OCI-M2 (cell line): Measurements from ENCODE around the gene OR5K4.

ENCODE experiments used
- DNase-seq: peaks from one replicate; lab custom pipeline; 2025; ENCODE audit not compliant: unreplicated experiment; lab: John Stamatoyannopoulos, UW

The OR5K4 gene, protein sequence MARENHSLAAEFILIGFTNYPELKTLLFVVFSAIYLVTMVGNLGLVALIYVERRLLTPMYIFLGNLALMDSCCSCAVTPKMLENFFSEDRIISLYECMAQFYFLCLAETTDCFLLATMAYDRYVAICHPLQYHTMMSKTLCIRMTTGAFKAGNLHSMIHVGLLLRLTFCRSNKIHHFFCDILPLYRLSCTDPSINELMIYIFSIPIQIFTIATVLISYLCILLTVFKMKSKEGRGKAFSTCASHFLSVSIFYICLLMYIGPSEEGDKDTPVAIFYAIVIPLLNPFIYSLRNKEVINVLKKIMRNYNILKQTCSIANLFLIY

DNA sequence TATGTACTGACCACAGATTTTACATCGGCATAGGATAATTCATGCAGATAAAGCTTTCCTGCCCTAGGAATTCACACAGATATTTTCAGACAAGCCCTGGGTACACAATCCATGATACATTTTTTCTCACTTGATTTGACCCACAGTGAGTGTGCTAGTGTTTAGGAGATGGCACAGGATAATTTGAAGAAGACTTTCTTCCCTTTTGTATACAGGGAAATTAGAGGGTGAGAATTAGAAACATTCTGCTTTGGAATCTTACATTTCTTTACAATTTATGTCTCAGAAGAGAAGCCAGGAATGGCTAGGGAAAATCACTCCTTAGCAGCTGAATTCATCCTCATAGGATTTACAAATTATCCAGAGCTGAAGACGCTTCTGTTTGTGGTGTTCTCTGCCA, at the start of gene OR5K4:
OR5K4 (plus strand) TSS at position 301 of the 400 bp plus-strand sequence; CDS start at position 301, 0 bp downstream.
- DNase-seq: no peak

DNA sequence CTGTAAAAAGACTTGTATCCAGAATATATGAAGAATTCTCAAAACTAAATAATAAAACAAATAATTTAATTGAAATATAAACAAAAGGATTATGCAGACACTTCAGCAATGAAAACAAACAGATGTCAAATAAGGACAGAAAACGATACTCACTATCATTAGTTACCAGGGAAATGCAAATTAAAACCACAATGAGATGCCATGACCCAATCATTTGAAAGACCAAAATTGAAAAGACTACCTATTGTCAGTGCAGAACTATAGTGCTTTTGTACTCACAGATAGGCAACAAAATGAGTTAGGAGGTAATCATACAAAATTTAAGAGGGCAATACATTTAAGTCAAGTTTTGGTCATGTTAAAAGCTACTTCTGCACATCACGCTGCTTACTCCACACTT, 31.6 kb upstream of the OR5K4 start:
- DNase-seq: no peak

DNA sequence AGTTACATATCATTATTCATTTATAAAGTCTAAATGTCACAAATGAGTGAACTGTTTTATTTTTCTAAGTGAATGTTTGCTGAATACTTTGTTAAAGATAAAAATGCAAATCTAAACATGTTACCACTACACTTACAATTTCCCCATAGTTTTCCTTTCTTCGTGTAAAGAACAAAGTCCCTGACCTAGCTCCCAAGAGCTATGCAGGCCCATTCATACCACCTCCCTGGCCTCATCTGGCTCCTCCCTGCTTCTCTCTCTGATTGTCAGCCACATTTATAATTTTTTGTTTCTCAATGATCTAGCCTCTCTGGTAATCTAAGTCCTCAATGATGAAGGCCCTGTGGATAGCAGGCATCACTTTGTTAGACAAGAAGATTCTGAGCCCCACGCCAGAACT, 31.0 kb upstream of the OR5K4 start:
- DNase-seq: no peak

DNA sequence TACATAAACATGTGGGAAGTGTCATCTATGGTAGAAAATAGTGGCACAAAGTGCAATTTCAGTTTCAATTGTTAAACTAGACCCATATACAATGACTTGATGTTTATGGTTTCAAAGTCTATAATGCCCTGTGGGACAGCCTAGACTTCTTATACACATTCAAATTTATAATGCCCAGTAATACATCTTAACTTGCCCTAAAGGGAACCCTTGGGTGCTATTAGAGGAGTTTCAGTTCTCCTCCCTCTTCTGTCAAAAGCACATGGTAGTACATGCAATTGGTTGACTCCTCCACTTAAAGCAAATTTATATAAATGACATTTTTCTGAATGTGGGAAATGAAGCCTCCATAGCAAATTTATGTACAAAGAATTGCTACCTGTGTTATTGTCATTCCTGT, 30.2 kb upstream of the OR5K4 start:
- DNase-seq: no peak

DNA sequence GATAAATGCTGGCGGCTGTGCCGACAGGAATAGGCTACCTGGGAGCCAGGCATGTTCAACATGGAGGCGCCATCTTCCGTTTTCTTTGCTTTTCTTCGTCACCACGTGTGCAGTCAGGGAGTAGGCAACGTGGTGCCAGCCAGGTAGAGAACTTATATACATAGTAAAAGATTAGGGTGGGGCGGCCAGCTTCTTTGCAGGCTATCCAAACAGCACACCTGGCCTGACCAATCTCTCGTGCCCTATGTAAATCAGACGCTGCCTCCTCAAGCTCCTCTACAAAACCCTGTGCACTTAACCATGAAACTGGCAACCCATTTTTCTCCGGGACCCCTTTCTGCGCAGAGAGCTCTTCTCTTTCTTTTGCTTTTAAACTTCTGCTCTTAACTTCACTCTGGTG, 28.6 kb upstream of the OR5K4 start:
- DNase-seq: no peak

DNA sequence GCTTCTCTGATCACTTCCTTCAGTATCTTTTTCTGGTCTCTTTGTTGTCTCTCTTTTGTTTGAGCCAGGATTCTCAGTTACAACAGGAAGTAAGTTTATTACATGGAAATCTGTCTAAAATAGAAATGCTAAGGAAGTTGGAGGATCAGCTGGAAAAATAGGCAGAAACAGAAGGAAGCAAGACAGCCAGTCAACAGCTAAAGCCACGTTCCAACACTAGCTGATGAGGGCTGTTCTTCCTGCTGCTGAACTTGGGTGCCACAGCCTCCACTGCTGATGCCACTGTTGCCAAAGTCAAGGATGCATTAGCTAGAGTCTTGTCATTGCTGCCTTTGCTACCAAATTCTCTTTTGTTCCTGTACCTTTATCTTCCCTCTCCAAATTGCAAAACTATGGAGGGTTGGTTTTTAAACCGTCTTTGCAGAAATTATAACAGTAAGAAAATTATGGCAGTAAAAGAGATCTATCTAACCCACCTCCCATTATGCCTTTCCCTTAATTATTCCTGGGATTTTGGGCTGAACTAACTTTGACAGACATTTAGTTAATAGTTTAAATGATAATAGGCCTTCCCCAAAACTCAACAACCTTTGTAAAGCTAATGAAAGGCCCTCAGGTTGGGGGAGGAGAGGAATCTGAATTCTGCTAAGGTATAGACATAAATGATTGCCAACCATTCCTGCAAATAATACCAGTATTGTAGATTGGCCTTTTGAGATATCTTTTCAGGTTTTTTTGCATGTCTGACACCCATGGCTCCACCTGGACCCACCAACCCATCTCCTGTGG, 27.4 kb upstream of the OR5K4 start:
- no peak for DNase-seq

DNA sequence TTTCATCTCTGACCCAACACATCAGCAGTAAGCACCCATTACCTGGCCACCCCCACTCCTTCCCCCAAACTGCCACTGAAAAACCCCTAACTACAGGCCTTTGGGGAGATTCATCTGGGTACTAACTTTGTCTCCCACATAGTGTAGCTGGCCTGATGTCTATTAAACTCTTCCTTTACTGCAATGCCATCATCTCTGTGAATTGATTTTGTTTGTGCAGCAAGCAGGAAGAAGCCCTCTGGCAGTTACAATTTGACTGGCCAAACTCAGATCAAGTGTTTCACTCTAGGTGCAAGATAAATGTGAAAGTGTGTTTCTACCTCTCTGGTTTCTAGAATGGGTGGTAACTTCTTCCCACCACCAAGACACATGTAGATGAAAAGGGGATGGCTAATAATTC, 26.7 kb upstream of the OR5K4 start:
- DNase-seq: no peak

DNA sequence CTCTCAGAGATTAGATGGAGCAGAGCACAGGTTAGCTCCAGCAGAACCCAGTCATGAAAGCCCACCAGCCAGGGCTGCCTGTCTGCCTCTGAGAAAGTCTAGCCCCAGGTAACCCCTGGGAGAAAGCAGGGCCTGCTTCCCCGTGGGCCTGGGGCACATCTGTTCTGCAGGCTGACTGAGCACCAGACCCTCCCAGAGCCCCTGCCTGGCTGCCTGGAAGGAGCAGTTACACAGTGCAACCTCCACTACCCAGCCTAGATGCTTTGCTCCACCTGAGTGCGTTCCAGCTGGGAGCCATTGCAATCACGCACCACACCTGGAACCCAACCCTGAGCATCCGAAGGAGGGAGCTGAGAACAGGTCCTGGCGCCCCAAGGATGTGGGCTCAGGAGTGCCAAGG, 24.7 kb upstream of the OR5K4 start:
- DNase-seq: no peak

DNA sequence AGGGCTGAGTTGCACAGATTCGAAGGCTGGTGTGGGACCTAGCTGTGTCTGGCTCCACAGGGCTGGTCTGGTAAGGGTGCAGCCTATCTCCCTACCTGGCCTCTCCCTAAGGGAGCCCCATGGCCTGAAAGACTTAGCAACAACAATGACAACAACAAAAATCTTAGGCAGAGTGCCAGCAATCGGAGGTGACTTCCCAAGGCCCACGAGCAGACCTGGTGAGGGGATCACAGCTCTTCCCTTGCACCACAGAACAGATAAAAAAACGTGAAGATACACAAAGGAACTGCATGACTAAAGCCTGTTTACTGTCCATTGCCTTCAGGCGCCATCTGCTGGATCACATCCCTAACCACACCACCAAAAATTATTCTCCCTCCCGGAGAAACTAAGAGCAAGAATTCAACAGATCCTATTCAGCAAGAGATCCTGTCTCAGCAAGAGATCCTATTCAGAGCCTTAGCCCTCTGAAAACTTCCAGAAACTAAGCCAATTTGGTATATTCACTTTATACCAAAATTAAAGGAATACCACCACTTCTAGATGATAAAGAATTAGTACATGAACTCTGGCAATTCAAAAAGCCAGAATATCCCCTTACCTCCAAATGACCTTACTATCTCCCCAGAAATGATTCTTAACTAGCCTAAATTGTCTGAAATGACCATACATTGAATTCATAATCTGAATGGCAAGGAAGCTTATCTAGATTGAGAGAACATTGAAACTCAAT, 24.1 kb upstream of the OR5K4 start:
- no peak for DNase-seq

DNA sequence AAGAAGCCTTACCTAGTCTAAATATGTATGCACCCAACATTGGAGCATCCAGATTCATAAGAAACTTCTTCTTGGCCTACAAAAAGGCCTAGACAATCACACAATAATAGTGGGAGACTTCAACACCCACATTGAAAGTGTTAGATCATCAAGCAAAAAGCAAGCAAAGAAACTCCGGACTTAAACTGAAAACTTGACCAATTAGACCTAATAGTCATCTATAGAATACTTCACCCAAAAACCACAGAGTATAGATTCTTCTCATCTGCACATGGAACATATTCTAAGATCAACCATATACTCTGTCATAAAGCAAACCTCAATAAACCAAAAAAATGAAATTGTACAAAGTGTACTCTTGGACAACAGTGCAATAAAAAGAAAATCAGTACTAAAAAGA, 22.3 kb upstream of the OR5K4 start:
- DNase-seq: no peak

DNA sequence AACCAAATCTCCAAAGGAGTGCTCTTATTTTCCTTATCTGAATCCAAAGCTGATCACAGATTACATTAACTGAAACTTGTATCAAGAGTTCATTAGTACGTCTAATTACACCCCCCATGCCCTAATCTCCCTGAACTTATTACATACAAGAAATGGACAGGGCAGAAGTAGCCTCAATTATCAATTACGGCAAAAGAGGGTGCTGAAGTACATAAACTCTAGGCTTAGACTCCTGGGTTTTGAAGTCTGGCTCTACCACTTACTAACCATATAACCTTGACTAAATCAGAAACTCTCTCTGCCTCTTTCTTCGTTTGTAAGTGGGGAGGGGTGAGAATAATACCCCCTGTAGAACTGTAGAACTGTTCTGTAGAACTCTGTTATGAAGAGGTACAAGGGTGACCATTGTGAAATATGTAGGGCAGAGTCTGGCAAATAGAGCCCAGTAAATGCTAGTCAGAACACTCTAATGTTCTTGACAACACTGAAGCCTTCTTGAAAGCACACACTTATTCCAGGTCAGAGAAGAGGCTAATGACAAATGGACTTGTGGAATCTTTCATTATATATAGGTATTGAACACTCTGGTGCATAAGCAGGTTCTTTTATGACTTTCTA, 19.6 kb upstream of the OR5K4 start:
- DNase-seq: no peak

DNA sequence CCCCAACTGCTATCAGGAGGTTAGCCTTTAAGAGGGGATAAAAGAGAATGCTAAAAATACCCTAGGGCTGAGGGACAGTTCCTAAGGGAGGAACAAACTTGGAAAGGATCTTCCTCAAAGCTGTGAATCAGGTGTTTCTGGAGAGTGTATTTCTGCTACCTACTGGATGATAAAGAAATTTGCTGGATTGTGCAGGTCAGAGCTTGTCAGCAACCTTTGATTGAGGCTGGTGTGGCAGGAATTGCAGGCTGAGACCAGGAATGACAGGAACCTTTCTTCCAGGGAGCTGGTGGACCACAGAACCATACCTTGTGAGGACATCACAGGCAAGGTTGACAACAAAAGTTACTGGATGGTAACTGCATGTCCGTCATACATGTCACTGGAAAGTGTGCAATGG, 14.6 kb upstream of the OR5K4 start:
- no peak for DNase-seq

DNA sequence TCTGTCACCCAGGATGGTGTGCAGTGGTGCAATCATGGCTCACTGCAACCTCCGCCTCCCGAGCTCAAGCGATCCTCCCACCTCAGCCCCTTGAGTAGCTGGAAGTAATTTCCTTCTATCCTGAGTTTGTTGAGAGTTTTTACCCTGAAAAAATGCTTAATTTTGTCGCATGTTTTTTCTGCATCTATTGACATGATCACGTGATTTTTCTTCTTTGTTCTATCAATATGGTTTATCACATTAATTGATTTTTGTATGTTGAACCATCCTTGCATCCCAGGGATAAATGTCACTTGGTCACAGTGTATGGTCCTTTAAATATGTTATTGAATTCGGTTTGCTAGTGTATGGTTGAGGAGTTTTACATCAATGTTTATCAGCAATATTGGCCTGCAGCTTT, 11.9 kb upstream of the OR5K4 start:
- DNase-seq: no peak

DNA sequence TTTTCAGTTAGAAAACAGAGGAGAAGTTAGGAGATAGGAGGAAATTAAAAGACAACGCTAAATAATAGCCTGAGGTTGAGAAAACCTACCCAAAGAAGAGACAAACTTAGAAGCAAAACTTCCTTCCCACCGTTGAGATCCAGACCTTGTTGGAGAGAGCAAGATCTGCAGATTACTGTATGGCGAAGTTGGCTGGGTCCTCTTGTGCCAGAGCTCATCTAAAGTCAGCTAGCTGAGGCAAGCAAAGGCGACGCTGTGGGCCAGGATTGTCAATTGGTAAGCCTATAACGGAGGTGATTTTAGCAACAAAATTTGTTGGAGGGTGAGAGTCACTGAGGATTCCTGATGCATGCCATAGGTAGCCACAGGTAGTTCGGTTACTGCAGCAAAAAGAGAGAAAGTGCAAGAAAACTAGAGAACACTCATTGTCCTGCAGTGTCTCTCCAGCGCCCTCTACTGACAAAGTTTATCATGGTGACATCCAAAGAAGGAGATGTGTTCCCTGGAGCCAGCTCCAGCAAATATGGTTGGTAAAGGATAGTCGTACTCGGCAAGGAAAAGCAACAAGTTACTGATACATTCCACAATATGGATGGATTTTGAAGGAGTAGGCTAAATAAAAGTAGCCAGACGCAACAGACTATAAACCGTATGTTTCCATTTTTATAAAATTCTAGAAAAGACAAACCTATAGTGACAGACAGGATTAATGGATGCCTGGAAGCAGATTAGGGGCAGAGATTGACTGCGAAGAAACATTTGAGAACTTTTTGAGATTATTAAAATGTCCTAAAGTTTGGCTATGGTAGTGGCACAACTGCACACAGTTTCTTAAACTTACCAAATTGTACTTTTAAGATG, 9.8 kb upstream of the OR5K4 start:
- DNase-seq: no peak

DNA sequence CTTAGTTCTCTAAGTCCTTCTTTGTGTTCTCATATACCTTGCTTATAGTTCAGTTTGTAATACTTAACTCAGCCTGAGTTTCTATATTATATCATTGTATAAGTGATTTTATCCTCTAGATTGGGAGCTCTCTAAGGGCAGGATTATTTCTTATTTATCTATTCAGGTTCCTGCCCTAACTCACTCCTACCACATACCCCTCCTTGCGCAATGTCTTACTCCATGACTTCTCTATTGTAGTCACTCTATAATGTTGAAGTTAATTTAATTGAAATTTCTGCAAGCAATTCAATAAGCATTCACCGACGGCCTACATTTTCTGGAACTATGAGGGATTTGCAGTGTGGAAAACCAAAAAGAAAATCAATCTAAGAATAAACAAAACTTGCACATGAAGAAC, 3.6 kb upstream of the OR5K4 start:
- DNase-seq: no peak

DNA sequence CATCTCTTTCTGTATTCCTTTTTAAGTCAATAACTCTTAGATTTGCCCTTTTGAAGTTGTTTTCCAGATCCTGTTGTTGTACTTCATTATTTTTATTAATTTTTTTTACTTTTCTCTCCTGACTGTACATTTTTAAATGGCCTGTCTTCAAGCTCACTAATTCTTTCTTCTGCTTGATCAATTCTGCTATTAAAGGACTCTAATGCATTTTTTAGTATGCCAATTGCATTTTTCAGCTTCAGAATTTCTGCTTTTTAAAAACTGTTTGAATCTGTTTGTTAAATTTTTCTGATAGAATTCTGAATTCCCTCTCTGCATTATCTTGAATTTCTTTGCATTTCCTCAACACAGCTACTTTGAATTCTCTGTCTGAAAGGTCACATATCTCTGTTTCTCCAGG, 5.6 kb downstream of the OR5K4 start:
- no peak for DNase-seq

DNA sequence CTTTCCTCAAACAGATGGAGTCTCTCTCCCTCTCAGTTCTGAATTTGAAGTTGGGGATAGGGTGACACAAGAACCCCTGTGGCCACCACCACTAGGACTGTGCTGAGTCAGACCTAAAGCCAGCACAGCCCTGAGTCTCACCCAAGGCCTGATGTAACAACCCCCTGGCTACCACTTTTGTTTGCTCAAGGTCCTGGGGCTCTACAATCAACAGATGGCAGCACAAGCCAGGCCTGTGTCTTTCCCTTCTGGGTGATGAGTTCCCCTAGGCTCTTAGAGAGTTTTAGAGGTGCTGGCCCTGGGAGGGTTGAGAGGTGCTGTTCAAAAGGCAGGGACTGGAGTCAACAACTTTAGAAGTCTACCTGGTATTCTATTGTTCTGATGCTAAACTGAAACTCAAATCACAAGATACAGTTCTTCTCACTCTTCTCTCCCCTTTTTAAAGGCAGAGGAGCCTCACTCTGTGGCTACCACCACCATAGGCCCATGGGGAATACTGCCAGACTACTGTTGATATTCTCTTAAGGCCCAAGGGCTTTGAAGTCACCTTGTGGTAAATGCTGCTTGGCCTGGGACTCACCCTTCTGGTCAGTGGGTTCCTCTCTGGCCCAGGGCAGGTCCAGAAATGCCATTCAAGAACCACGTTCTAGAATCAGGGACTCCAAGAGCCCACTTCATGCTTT, 6.5 kb downstream of the OR5K4 start:
- no peak for DNase-seq

DNA sequence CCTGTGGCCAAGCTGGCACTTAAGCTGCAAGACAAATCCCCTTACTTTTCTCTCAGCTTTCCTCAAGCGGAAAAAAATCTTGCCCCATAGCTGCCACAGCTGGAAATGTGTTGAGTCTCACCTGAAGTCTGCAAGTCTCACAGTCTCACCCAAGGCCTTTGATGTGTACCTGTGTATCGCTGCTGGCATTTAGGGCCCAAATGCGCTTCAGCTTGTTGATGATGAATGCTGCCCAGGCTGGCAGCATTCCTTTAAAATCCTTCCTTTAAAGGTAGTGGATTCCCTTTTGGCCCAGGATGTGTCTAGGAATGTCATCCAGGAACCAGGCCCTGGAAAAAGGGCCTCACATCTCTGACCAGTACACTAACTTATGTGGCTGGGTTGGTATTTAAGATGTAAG, 7.0 kb downstream of the OR5K4 start:
- DNase-seq: no peak

DNA sequence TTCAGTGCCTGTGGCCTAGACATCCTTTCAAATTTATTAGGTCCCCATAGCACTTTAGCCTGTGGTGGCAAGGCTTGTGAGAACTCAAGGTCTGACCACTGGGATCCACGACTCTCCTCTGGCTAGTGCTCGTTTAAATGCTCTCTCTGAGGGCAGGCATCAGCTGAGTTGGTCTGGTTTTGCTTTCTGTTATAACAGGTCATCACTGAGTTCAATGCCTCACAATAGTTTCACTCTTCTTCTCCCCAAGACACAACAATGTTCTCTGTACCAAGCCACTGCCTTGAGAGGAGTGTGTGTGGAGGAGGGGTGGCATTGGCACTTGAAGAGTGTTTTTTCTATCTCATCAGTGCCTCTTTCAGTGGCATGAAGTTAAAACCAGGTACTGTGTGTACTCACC, 7.6 kb downstream of the OR5K4 start:
- DNase-seq: no peak
